Endothelial cell of umbilical vein (primary cell): Measurements from ENCODE around the gene NFKB1. TPM values are rescaled to one million over a fixed set of nuclear protein-coding genes. Genes with fewer than 3 reads are reported as not detected.

Experiments used
- BruUV-seq: library from RNA; stranded (reverse); fragments of 400-500 nt; replicated peaks from 2 replicates; lab custom pipeline; 2021; lab: Mats Ljungman, UMichigan
- CTCF ChIA-PET: fragments of 300-600, 350-600 bp; sonication (Branson Sonifier 250); formaldehyde crosslinking; loops from one replicate; lab custom pipeline; 2021; ENCODE audit warnings: antibody characterized with exemption, inconsistent platforms; lab: Charles Lee
- POLR2A ChIA-PET: fragments of 300-600, 350-600 bp; sonication (Branson Sonifier 250); formaldehyde crosslinking; loops from one replicate; lab custom pipeline; 2021; ENCODE audit warnings: antibody characterized with exemption, inconsistent platforms; lab: Charles Lee
- DNase-seq: peaks from one replicate; pipeline ENCODE4 v3.0.0-alpha.2; 2011; ENCODE audit warnings: low read depth, low spot score
- FAIRE-seq: peaks from 2 replicates; lab custom pipeline; 2011; peaks lifted over from hg19 to GRCh38; lab: Jason Lieb, UNC
- H2AFZ ChIP-seq: 2 replicates; pipeline ENCODE4 v1.6.0; 2012; ENCODE audit warnings: low read depth, low read length, control low read depth, inconsistent platforms
- H3K27ac ChIP-seq: 2 replicates; pipeline ENCODE4 v1.5.1; 2011; ENCODE audit warnings: low read depth, mild to moderate bottlenecking, control low read depth, low read length, moderate library complexity; ENCODE audit not compliant: insufficient read depth
- H3K27me3 ChIP-seq, 2 experiments: 2 replicates each; pipeline versions ENCODE4 v1.6.0 to v1.6.1; 2011; ENCODE audit warnings: low read length in 2 of 2, mixed read lengths in 1 of 2; ENCODE audit not compliant: control insufficient read depth in 2 of 2, insufficient read depth in 2 of 2
- H3K36me3 ChIP-seq, 2 experiments: 2 replicates in 1 of 2; 3 replicates in 1 of 2; pipeline ENCODE4 v1.5.1; 2011; ENCODE audit warnings: low read length in 2 of 2, mild to moderate bottlenecking in 1 of 2, moderate library complexity in 1 of 2; ENCODE audit not compliant: control insufficient read depth in 2 of 2, insufficient read depth in 2 of 2; ENCODE audit errors: extremely low read depth in 1 of 2
- H3K4me1 ChIP-seq: 3 replicates; pipeline ENCODE4 v1.5.1; 2011; ENCODE audit warnings: mild to moderate bottlenecking, low read length; ENCODE audit not compliant: control insufficient read depth, insufficient read depth; ENCODE audit errors: extremely low read depth
- H3K4me2 ChIP-seq: 2 replicates; pipeline ENCODE4 v1.6.1; 2011; ENCODE audit warnings: low read length, control low read depth, mixed read lengths; ENCODE audit not compliant: insufficient read depth
- H3K4me3 ChIP-seq, 3 experiments: fragments of 200-600 bp in 1 of 3; sonication (generic), shearing (Covaris generic) in 1 of 3; replicated peaks in 1 of 3; 2 replicates each; pipeline ENCODE4 v1.5.1; 2011 to 2016; ENCODE audit warnings: control low read depth in 3 of 3, low read length in 3 of 3, mild to moderate bottlenecking in 2 of 3, inconsistent platforms in 1 of 3, low read depth in 1 of 3, moderate library complexity in 1 of 3; ENCODE audit not compliant: insufficient read depth in 1 of 3
- H3K79me2 ChIP-seq: 2 replicates; pipeline ENCODE4 v1.6.0; 2012; ENCODE audit warnings: low read length, inconsistent platforms; ENCODE audit not compliant: control insufficient read depth, insufficient read depth
- H3K9ac ChIP-seq: replicated peaks from 2 replicates; pipeline ENCODE3; 2011; ENCODE audit warnings: low read length, control low read depth; ENCODE audit not compliant: insufficient read depth; ENCODE audit errors: extremely low read depth
- H3K9me1 ChIP-seq: replicated peaks from 3 replicates; pipeline ENCODE4 v1.6.0; 2011; ENCODE audit warnings: mild to moderate bottlenecking, low read length; ENCODE audit not compliant: control insufficient read depth, insufficient read depth; ENCODE audit errors: extremely low read depth
- H3K9me3 ChIP-seq: replicated peaks from 2 replicates; pipeline ENCODE4 v1.5.1; 2012; ENCODE audit warnings: low read length, inconsistent platforms; ENCODE audit not compliant: control insufficient read depth, insufficient read depth
- H4K20me1 ChIP-seq: replicated peaks from 2 replicates; pipeline ENCODE3; 2011; ENCODE audit warnings: mild to moderate bottlenecking, low read length; ENCODE audit not compliant: control insufficient read depth, insufficient read depth; ENCODE audit errors: extremely low read depth
- CTCF ChIP-seq, 2 donors: IDR thresholded peaks; 1 replicate in 1 of 2; 2 replicates in 1 of 2; pipeline ENCODE4 v1.5.1; 2011; ENCODE audit warnings: low read length in 2 of 2, mild to moderate bottlenecking in 2 of 2, moderate library complexity in 2 of 2, control low read depth in 1 of 2, inconsistent platforms in 1 of 2, low read depth in 1 of 2; ENCODE audit not compliant: insufficient read depth in 1 of 2; ENCODE audit errors: extremely low read depth in 1 of 2
- EZH2 ChIP-seq: IDR thresholded peaks from 2 replicates; pipeline ENCODE4 v1.6.1; 2012; ENCODE audit warnings: borderline replicate concordance, low read depth, mild to moderate bottlenecking, moderate library complexity, low read length, inconsistent platforms; ENCODE audit not compliant: severe bottlenecking
- FOS ChIP-seq: IDR thresholded peaks from 2 replicates; pipeline ENCODE4 v1.6.1; 2011; ENCODE audit warnings: mild to moderate bottlenecking, low read length, moderate library complexity, borderline replicate concordance; ENCODE audit not compliant: insufficient read depth
- GATA2 ChIP-seq: IDR thresholded peaks from 2 replicates; pipeline ENCODE4 v1.7.0; 2011; ENCODE audit warnings: low read depth, mild to moderate bottlenecking, moderate library complexity, mixed read lengths, low read length; ENCODE audit not compliant: insufficient read length, insufficient read depth
- JUN ChIP-seq: IDR thresholded peaks from 2 replicates; pipeline ENCODE4 v1.6.1; 2011; ENCODE audit warnings: borderline replicate concordance, low read depth; ENCODE audit not compliant: insufficient read length, insufficient read depth
- MAX ChIP-seq: IDR thresholded peaks from 2 replicates; pipeline ENCODE4 v1.6.1; 2011; ENCODE audit not compliant: insufficient read depth, insufficient read length
- MYC ChIP-seq: IDR thresholded peaks from one replicate; pipeline ENCODE4 v1.6.1; 2011; ENCODE audit warnings: mild to moderate bottlenecking, low read depth, low read length
- POLR2A ChIP-seq: IDR thresholded peaks from 2 replicates; pipeline ENCODE4 v1.6.1; 2012; ENCODE audit warnings: low read depth, mild to moderate bottlenecking, control low read depth, low read length
- POLR2AphosphoS5 ChIP-seq: IDR thresholded peaks from 2 replicates; pipeline ENCODE4 v1.6.1; 2012; ENCODE audit warnings: low read depth, mild to moderate bottlenecking, control low read depth, low read length, moderate library complexity; ENCODE audit not compliant: insufficient read depth
- dilution Hi-C: fragments of 300-500 bp; cut with MboI; formaldehyde crosslinking; loops from one replicate; pipeline ENCODE4 v1.15.0; 2019; ENCODE audit warnings: low sequenced_read_pairs; ENCODE audit not compliant: extremely low pct_ligation_motif_present
- intact Hi-C: fragments of 100-400 bp; cut with micrococcal nuclease; formaldehyde crosslinking; loops from one replicate; pipeline ENCODE4 v1.10.0; 2022
- polyA plus RNA-seq, 4 experiments: library from polyadenylated mRNA; depleted of rRNA in 3 of 4; stranded (reverse) in 3 of 4; unstranded in 1 of 4; fragments of >200 nt; gene quantifications; 2 replicates each; pipeline versions ENCODE4 v1.2.1 to v1.2.3, GENCODE V29; 2011 to 2012; ENCODE audit warnings: missing spikeins in 1 of 4
- total RNA-seq: library from RNA; stranded (reverse); gene quantifications from 2 replicates; pipeline ENCODE4 v1.2.3, GENCODE V29; 2021

The NFKB1 gene
- total and polyA plus RNA-seq, 2 donors (not counting 3 experiments of a cell fraction or from before 2014, with no cell fraction given), result 21.3 to 41.4 TPM

- Histone ChIP-seq H3K27ac (no peak overlapping the region), H3K79me2 (peaks cover 3% of the 10 kb centered on the region), H3K36me3 (no peaks in the 10 kb centered on the region), H3K27me3 (no peaks in the 10 kb centered on the region), H3K9me1 (no peaks in the 10 kb centered on the region), H3K4me3 (no peak overlapping the region), H4K20me1 (no peaks in the 10 kb centered on the region), H2AFZ (no peak overlapping the region), H3K4me1 (peaks cover 18% of the 10 kb centered on the region), H3K9me3 (no peaks in the 10 kb centered on the region), H3K9ac (no peak overlapping the region), H3K4me2 (no peak overlapping the region)
- TF ChIP-seq GATA2, result no peak
- no peak for TF ChIP-seq CTCF (IDR thresholded peaks at IDR 0.05; ENCODE audit: extremely low read depth in 1 of 2, insufficient read depth in 1 of 2, low read depth in 1 of 2, low read length in 2 of 2)
- TF ChIP-seq POLR2A, result no peak
- no peak for TF ChIP-seq FOS
- TF ChIP-seq MAX, result no peak
- TF ChIP-seq EZH2, result no peak
- TF ChIP-seq POLR2AphosphoS5, result no peak
- no peak for TF ChIP-seq MYC
- TF ChIP-seq JUN, result no peak
- BruUV-seq, result no TSS peak
- FAIRE-seq (no peak), DNase-seq (no peak)
- ChIA-PET CTCF (no interaction called here), POLR2A (no interaction called here)
- dilution Hi-C loops, result no loop called here
- intact Hi-C loops, result no loop called here
These were observed 52.8 kb downstream of the NFKB1 start for GRCh38 chr4:102553982-102554381.
